SH-SY5Y (cell line): Measurements from ENCODE around the gene PMIS2.

Experiments used
- GATA2 ChIP-seq: IDR thresholded peaks from 2 replicates; pipeline ENCODE4 v1.6.1; 2011; ENCODE audit warnings: mild to moderate bottlenecking, low read depth, low read length
- GATA3 ChIP-seq: IDR thresholded peaks from 2 replicates; pipeline ENCODE4 v1.6.1; 2011; ENCODE audit warnings: low read depth, mild to moderate bottlenecking, low read length, moderate library complexity

DNA sequence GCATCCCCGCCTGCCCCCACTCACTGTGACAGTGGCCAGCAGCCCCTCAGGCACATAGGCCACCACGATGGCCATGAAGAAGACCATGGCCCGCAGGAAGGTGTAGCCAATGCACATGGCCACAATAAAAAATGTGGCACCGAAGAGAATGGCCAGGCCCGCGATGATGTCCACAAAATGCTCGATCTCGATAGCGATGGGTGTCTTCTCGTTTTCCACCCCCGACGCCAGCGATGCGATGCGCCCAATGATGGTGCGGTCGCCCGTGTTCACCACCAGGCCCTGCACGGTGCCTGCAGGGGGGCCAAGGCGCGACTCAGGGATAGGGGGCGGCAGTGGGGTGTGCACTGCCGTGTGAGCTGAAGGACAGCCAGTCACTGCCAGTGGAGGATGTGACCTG is 26.2 kb upstream of the PMIS2 start:
- TF ChIP-seq GATA2 (no peak), GATA3 (no peak)
